ENCODE data around the gene DYNLL1. TPM values are rescaled to one million over a fixed set of nuclear protein-coding genes. Genes with fewer than 3 reads are reported as not detected.
A peak's percentile ranks its signal among the peaks of the same experiment; 100 is the strongest.

Gene DYNLL1
- total RNA-seq, 1 experiment from 2014 or later = 340 TPM

DNA sequence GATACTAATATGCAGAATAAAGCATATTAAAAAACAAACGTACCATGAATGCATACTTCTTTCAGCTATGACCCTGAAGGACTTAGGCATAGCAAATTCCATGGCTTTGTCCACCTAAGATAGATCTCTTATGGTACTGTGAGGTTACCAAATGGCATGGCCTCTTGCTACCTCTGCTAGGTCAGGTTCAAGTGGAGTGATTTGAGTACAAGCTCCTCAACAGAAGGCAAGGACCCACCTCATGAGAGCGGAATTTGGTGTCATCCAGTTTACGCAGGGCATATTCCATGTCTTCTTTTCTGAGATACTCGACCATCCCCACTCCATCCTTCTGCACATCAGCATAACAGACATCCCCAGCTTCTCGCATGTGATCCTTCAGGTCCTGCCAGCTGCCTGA, 32.2 kb upstream of the DYNLL1 start:
- Histone ChIP-seq H3K79me2 (ENCODE audit: low read depth) (peaks cover 53% of the 10 kb centered on the region), H3F3A (ENCODE audit: insufficient read depth, low read depth) (peaks cover 46% of the 10 kb centered on the region; the same call in 1 of the 2 replicates), H3K9me2 (ENCODE audit: insufficient read depth) (no peaks in the 10 kb centered on the region), H3K36me3 (ENCODE audit: low read depth) (peaks cover 43% of the 10 kb centered on the region), H3K4me3 (no peak overlapping the region), H3K4me2 (no peak overlapping the region), H3K27me3 (ENCODE audit: insufficient read depth, low read depth) (no peaks in the 10 kb centered on the region), H3K4me1 (replicated peaks; ENCODE audit: insufficient read depth) (0 out of 2 replicates have a peak, but pooled peaks cover 15% of the 10 kb centered on the region), H3K27ac (no peak overlapping the region), H2AFZ (no peak overlapping the region), H3K9me3 (ENCODE audit: insufficient read depth, low read depth) (no peaks in the 10 kb centered on the region), H4K20me1 (ENCODE audit: insufficient read depth) (peaks cover 73% of the 10 kb centered on the region)
- BruUV-seq (replicated peaks) = no TSS peak
- ChIA-PET POLR2A (ENCODE audit: unreplicated experiment) (no interaction called here), CTCF (no interaction called here)
- intact Hi-C loops (cut with micrococcal nuclease; ENCODE audit: unreplicated experiment) = no loop called here
- DNase-seq = no peak
- TF ChIP-seq EZH2 (IDR thresholded peaks at IDR 0.05; ENCODE audit: low read depth) = no peak
- TF ChIP-seq, protein P1, sequence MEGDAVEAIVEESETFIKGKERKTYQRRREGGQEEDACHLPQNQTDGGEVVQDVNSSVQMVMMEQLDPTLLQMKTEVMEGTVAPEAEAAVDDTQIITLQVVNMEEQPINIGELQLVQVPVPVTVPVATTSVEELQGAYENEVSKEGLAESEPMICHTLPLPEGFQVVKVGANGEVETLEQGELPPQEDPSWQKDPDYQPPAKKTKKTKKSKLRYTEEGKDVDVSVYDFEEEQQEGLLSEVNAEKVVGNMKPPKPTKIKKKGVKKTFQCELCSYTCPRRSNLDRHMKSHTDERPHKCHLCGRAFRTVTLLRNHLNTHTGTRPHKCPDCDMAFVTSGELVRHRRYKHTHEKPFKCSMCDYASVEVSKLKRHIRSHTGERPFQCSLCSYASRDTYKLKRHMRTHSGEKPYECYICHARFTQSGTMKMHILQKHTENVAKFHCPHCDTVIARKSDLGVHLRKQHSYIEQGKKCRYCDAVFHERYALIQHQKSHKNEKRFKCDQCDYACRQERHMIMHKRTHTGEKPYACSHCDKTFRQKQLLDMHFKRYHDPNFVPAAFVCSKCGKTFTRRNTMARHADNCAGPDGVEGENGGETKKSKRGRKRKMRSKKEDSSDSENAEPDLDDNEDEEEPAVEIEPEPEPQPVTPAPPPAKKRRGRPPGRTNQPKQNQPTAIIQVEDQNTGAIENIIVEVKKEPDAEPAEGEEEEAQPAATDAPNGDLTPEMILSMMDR (conservative IDR thresholded peaks at IDR 0.05) = no peak

DNA sequence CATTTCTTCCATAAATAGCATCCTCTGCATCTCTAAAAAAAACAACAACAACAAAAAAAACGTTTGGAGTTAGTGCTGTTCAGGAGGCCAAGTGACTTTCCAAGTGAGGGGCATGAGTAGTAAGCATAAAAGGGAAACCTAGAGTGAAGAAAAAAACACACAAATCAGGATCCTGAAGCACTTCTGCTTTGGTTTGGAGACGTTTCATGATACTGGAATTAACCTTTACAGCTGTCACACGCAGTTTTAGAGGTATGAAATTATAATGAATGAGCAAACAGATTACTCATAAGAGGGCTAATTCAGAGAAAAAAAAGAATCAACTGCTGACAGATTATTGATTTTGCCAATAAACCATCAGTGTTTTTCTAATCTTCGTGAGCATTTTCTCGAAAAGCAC, 30.2 kb upstream of the DYNLL1 start:
- Histone ChIP-seq H3K4me2 (no peak overlapping the region), H3K79me2 (ENCODE audit: low read depth) (peaks cover 71% of the 10 kb centered on the region), H3K27me3 (ENCODE audit: insufficient read depth, low read depth) (no peaks in the 10 kb centered on the region), H3K4me1 (replicated peaks; ENCODE audit: insufficient read depth) (peaks cover 22% of the 10 kb centered on the region; the same call in 1 of the 2 replicates), H3K4me3 (no peak overlapping the region), H3K9me2 (ENCODE audit: insufficient read depth) (no peaks in the 10 kb centered on the region), H4K20me1 (ENCODE audit: insufficient read depth) (peaks cover 61% of the 10 kb centered on the region), H3F3A (ENCODE audit: insufficient read depth, low read depth) (peaks cover 35% of the 10 kb centered on the region; the same call in 1 of the 2 replicates), H2AFZ (no peak overlapping the region), H3K36me3 (ENCODE audit: low read depth) (peaks cover 37% of the 10 kb centered on the region), H3K9me3 (ENCODE audit: insufficient read depth, low read depth) (no peaks in the 10 kb centered on the region), H3K27ac (no peak overlapping the region)
- TF ChIP-seq, protein P1 (conservative IDR thresholded peaks at IDR 0.05) = no peak
- no peak for TF ChIP-seq EZH2 (IDR thresholded peaks at IDR 0.05; ENCODE audit: low read depth)
- BruUV-seq (replicated peaks) = no TSS peak
- POLR2A ChIA-PET (ENCODE audit: unreplicated experiment) = interaction anchor here (0.7 kb wide), 1 partner anchor 23 kb away, joined by 8 read pairs; no protein-coding TSS in a partner anchor
- intact Hi-C loops (cut with micrococcal nuclease; ENCODE audit: unreplicated experiment) = loop anchor here (1.0 kb wide), 1 partner anchor 109 kb away; no protein-coding TSS in a partner anchor
- CTCF ChIA-PET = interaction anchor here (0.9 kb wide), 1 partner anchor 115 kb away, joined by 5 read pairs; no protein-coding TSS in a partner anchor
- DNase-seq = no peak

DNA sequence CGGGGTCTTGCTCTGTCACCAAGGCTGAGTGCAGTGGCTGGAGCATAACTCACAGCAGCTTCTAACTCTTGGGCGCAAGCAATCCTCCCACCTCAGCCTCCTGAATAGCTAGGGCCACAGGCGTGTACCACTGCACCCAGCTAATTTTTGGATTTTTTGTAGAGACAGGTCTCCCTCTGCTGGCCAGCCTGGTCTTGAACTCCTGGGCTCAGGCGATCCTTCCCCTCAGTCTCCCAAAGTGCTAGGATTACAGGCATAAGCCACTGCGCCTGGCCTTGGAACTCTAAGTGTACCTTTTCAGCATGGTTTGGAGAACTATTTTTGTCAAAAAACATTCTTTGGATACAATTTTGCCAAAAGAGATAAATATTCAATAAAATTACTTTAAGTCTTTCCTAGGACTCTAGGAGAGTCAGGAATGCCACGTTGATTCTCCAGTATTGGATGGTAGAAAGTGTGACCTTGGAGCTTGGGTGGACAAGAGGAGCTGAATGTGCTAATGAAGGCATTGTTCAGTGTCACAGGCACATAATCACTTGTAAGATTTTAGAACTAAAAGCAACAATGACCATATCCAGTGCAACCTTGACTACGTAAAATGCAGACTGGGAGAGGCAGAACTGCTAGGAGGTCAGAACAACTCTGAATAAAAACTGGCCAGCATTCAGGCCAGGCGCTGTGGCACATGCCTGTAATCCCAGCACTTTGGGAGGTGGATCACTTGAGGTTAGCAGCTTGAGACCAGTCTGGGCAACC, 29.2 kb upstream of the DYNLL1 start:
- TF ChIP-seq, protein P1 (conservative IDR thresholded peaks at IDR 0.05) = peak; percentile 68
- no peak for TF ChIP-seq EZH2 (IDR thresholded peaks at IDR 0.05; ENCODE audit: low read depth)
- Histone ChIP-seq H3K27me3 (ENCODE audit: insufficient read depth, low read depth) (no peaks in the 10 kb centered on the region), H3K27ac (no peak overlapping the region), H3K4me2 (peak overlapping the region; percentile 94; the same call in 1 of the 2 replicates), H2AFZ (no peak overlapping the region), H3K9me3 (ENCODE audit: insufficient read depth, low read depth) (no peaks in the 10 kb centered on the region), H4K20me1 (ENCODE audit: insufficient read depth) (peaks cover 61% of the 10 kb centered on the region), H3F3A (ENCODE audit: insufficient read depth, low read depth) (peaks cover 26% of the 10 kb centered on the region; the same call in 1 of the 2 replicates), H3K79me2 (ENCODE audit: low read depth) (peaks cover 79% of the 10 kb centered on the region), H3K4me3 (no peak overlapping the region), H3K9me2 (ENCODE audit: insufficient read depth) (no peaks in the 10 kb centered on the region), H3K4me1 (replicated peaks; ENCODE audit: insufficient read depth) (peaks cover 25% of the 10 kb centered on the region), H3K36me3 (ENCODE audit: low read depth) (peaks cover 30% of the 10 kb centered on the region; the same call in 1 of the 2 replicates)
- TSS peak; percentile 12 for BruUV-seq (replicated peaks)
- CTCF ChIA-PET = interaction anchor here (0.9 kb wide), 1 partner anchor 114 kb away, joined by 5 read pairs; no protein-coding TSS in a partner anchor
- intact Hi-C loops (cut with micrococcal nuclease; ENCODE audit: unreplicated experiment) = loop anchor here (1.0 kb wide), 1 partner anchor 110 kb away; no protein-coding TSS in a partner anchor
- POLR2A ChIA-PET (ENCODE audit: unreplicated experiment) = no interaction called here
- DNase-seq = peak in 1 of 2 experiments; percentile 24

All from PC-9 (cell line).